Memory B cell (primary cell): Measurements from ENCODE around the gene MYBPH.

ENCODE experiments used
- ATAC-seq: fragments of 150-1000 bp; cut with Tn5 transposase; 2 replicates; pipeline ENCODE4 v1.10.0; 2021; ENCODE audit warnings: low read depth, mild to moderate bottlenecking, moderate library complexity
- DNase-seq, 2 donors: peaks; one replicate each; pipeline ENCODE4 v3.0.0; 2022; ENCODE audit warnings: low spot score in 2 of 2
- H3K27ac Mint-ChIP-seq: one replicate; pipeline ENCODE4 v1.8.0; 2022; ENCODE audit warnings: mild to moderate bottlenecking, moderate library complexity, mixed read lengths
- H3K27me3 Mint-ChIP-seq: one replicate; pipeline ENCODE4 v1.8.0; 2022; ENCODE audit warnings: mixed read lengths
- H3K36me3 Mint-ChIP-seq: one replicate; pipeline ENCODE4 v1.8.0; 2022; ENCODE audit warnings: mild to moderate bottlenecking, mixed read lengths
- H3K4me1 Mint-ChIP-seq: one replicate; pipeline ENCODE4 v1.8.0; 2022; ENCODE audit warnings: mixed read lengths
- H3K4me3 Mint-ChIP-seq: one replicate; pipeline ENCODE4 v1.8.0; 2022; ENCODE audit warnings: mild to moderate bottlenecking, moderate library complexity, mixed read lengths
- H3K9me3 Mint-ChIP-seq: one replicate; pipeline ENCODE4 v1.8.0; 2022; ENCODE audit warnings: mixed read lengths

Gene MYBPH

DNA sequence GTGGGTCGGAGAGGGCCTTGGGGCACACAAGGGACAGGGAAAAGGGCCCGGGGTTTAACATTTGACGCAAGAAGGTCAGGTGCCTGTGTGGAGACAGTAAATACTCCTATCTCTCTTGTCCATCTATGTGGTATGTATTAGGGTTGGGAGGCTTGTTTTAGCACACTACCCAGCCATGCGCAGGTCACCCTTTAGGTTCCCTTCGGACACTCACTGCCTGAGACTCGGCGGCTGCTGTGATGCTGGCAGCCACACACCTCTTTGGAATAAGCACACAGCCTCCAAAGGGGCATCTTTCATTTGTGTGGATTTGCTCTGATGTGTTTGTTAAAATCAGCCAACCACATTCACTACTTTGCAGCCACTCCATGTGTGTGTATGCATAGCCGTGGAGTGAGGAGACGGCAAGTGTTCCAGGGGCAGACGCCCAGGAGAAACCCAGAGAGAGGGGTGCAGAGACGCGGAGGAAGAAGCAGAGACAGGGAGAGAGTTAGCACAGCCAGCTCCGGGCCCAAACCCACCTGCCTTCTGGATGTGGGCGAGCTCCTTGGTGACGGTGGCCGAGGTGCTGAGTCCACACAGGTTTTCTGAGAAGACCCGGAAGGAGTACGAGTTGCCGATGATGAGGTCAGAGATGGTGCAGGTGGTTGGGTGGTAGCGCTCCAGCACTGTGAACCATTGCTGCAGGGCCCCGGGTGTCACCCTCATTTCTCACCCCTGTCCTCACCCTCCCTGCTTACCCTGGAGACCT, 5.7 kb downstream of the MYBPH start:
- DNase-seq (no peak), ATAC-seq (no peak)
- Mint-ChIP-seq H3K9me3 (no peaks in the 10 kb centered on the region), H3K27me3 (peaks cover 10% of the 10 kb centered on the region), H3K36me3 (no peaks in the 10 kb centered on the region), H3K27ac (no peak overlapping the region), H3K4me3 (no peak overlapping the region), H3K4me1 (peaks cover 6% of the 10 kb centered on the region)

GRCh38 chr1:203168991-203169390, 6.6 kb downstream of the MYBPH start:
- peaks cover 14% of the 10 kb centered on the region for H3K27me3 Mint-ChIP-seq
- DNase-seq (no peak), ATAC-seq (no peak)
- H3K9me3 Mint-ChIP-seq: no peaks in the 10 kb centered on the region
- H3K27ac Mint-ChIP-seq: no peak overlapping the region
- H3K4me1 Mint-ChIP-seq: peaks cover 6% of the 10 kb centered on the region
- no peaks in the 10 kb centered on the region for H3K36me3 Mint-ChIP-seq
- no peak overlapping the region for H3K4me3 Mint-ChIP-seq

DNA sequence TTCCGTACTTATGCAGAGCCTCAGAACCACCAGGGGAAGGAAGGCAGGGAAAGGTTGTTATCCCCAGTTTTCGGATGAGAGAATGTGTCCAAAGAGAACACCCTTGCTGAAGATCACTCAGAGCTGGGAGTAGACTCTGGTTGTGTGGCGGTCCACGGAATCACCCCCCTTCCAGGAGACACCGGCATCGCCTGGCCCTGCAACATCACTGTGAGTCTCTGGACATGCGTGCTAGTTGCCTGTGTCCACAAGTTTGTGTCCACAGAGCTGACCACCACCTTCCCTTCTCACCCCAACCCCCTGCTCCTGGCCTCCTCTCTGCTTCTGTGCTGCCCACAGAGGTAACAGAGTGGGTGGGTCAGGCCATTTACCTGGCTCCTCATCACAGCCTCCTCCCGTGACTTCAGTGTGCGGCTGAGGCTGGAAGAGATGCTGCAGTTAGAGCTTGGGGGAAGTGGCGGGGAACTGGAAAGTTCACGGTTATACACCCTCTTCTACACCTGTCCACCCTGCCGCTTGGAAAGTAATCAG, 7.3 kb downstream of the MYBPH start:
- ATAC-seq (no peak), DNase-seq (no peak)
- H3K27me3 Mint-ChIP-seq: peaks cover 12% of the 10 kb centered on the region
- H3K4me3 Mint-ChIP-seq: no peak overlapping the region
- H3K4me1 Mint-ChIP-seq: peaks cover 4% of the 10 kb centered on the region
- no peak overlapping the region for H3K27ac Mint-ChIP-seq
- H3K36me3 Mint-ChIP-seq: no peaks in the 10 kb centered on the region
- H3K9me3 Mint-ChIP-seq: no peaks in the 10 kb centered on the region

DNA sequence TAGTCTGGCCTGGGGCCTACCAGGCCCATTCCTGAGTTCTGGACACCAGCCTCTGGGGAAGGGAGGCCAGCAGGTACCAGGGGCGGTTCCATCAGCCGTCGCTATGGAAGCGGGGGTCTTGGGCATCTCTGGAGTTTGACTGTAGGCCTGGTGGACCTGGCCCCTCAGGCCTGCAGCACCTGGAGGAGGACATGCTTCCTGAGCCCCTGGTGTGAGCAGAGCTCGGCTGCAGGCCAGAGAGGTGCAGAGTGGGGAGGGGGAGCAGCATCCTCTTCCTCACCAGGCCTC, 7.8 kb downstream of the MYBPH start:
- DNase-seq (no peak), ATAC-seq (no peak)
- Mint-ChIP-seq H3K36me3 (no peaks in the 10 kb centered on the region), H3K27me3 (peaks cover 13% of the 10 kb centered on the region), H3K27ac (no peak overlapping the region), H3K4me3 (no peak overlapping the region), H3K4me1 (peaks cover 4% of the 10 kb centered on the region), H3K9me3 (no peaks in the 10 kb centered on the region)

GRCh38 chr1:203167026-203167912, 8.4 kb downstream of the MYBPH start:
- no peak for DNase-seq
- Mint-ChIP-seq H3K4me3 (no peak overlapping the region), H3K4me1 (peaks cover 4% of the 10 kb centered on the region), H3K27me3 (peaks cover 15% of the 10 kb centered on the region), H3K27ac (no peak overlapping the region), H3K36me3 (no peaks in the 10 kb centered on the region), H3K9me3 (no peaks in the 10 kb centered on the region)
- ATAC-seq: no peak

DNA sequence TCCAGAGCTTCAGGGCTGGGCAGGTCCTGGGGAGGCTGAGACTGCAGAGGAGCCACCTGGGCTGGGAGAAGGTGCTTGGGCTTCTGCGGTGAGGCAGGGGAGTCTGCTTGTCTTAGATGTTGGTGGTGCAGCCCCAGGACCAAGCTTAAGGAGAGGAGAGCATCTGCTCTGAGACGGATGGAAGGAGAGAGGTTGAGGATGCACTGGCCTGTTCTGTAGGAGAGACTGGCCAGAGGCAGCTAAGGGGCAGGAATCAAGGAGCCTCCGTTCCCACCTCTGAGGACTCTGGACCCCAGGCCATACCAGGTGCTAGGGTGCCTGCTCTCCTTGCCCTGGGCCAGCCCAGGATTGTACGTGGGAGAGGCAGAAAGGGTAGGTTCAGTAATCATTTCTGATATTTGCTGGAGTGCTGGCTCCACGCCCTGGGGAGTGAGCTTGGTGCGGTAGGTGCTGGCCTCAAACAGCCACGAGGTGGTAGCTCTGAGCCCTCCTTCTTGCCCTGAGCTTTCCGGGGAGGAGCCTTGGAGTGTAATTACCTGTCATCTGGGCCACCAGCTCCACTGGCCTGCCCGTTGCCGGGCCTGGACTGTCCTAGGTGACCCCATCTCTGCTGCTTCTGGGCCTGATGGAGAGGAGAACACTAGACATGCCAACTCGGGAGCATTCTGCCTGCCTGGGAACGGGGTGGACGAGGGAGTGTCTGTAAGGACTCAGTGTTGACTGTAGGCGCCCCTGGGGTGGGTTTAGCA, 9.3 kb downstream of the MYBPH start:
- no peak overlapping the region for H3K4me3 Mint-ChIP-seq
- ATAC-seq (no peak), DNase-seq (no peak)
- no peaks in the 10 kb centered on the region for H3K9me3 Mint-ChIP-seq
- no peak overlapping the region for H3K27ac Mint-ChIP-seq
- H3K27me3 Mint-ChIP-seq: peaks cover 15% of the 10 kb centered on the region
- peaks cover 4% of the 10 kb centered on the region for H3K4me1 Mint-ChIP-seq
- no peaks in the 10 kb centered on the region for H3K36me3 Mint-ChIP-seq

GRCh38 chr1:203165800-203166161, 9.8 kb downstream of the MYBPH start:
- no peaks in the 10 kb centered on the region for H3K36me3 Mint-ChIP-seq
- H3K4me1 Mint-ChIP-seq: peaks cover 4% of the 10 kb centered on the region
- H3K27me3 Mint-ChIP-seq: peaks cover 19% of the 10 kb centered on the region

DNA sequence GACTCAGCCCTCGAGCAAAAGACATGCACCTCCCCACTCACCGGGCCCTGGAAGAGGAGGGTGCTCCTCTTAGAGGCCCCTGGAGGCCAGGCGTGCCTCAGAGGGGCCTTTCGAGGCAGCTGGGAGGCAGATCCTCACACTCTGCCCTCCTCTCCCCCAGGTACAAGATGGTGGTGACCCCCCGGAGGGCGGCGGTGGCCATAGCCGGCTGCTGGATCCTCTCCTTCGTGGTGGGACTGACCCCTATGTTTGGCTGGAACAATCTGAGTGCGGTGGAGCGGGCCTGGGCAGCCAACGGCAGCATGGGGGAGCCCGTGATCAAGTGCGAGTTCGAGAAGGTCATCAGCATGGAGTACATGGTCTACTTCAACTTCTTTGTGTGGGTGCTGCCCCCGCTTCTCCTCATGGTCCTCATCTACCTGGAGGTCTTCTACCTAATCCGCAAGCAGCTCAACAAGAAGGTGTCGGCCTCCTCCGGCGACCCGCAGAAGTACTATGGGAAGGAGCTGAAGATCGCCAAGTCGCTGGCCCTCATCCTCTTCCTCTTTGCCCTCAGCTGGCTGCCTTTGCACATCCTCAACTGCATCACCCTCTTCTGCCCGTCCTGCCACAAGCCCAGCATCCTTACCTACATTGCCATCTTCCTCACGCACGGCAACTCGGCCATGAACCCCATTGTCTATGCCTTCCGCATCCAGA, 10.4 kb downstream of the MYBPH start:
- peaks cover 19% of the 10 kb centered on the region for H3K27me3 Mint-ChIP-seq
- H3K9me3 Mint-ChIP-seq: no peaks in the 10 kb centered on the region
- no peak overlapping the region for H3K4me3 Mint-ChIP-seq
- H3K4me1 Mint-ChIP-seq: peaks cover 4% of the 10 kb centered on the region
- DNase-seq (no peak), ATAC-seq (no peak)
- H3K27ac Mint-ChIP-seq: no peak overlapping the region
- no peaks in the 10 kb centered on the region for H3K36me3 Mint-ChIP-seq

More at GRCh38 chr1:203165800-203166161, 9.8 kb downstream of the MYBPH start:
- ATAC-seq (no peak), DNase-seq (no peak)
- Mint-ChIP-seq H3K27ac (no peak overlapping the region), H3K4me3 (no peak overlapping the region), H3K9me3 (no peaks in the 10 kb centered on the region)

GRCh38 chr1:203163891-203164635, 11.6 kb downstream of the MYBPH start:
- ATAC-seq (no peak), DNase-seq (no peak)
- H3K9me3 Mint-ChIP-seq: peaks cover 5% of the 10 kb centered on the region
- no peak overlapping the region for H3K27ac Mint-ChIP-seq
- no peak overlapping the region for H3K4me3 Mint-ChIP-seq
- H3K4me1 Mint-ChIP-seq: peaks cover 4% of the 10 kb centered on the region
- H3K27me3 Mint-ChIP-seq: peaks cover 21% of the 10 kb centered on the region
- H3K36me3 Mint-ChIP-seq: no peaks in the 10 kb centered on the region

- DNase-seq: no peak
- Mint-ChIP-seq H3K36me3 (no peaks in the 10 kb centered on the region), H3K27ac (no peak overlapping the region), H3K9me3 (peaks cover 12% of the 10 kb centered on the region), H3K4me3 (no peak overlapping the region), H3K4me1 (peaks cover 4% of the 10 kb centered on the region), H3K27me3 (peaks cover 20% of the 10 kb centered on the region)
- ATAC-seq: no peak
Observed at GRCh38 chr1:203162403-203162802, 13.2 kb downstream of the MYBPH start.

- H3K27ac Mint-ChIP-seq: no peak overlapping the region
- peaks cover 20% of the 10 kb centered on the region for H3K27me3 Mint-ChIP-seq
Observed at GRCh38 chr1:203161703-203162102, 13.9 kb downstream of the MYBPH start.

GRCh38 chr1:203161175-203161574, 14.5 kb downstream of the MYBPH start:
- Mint-ChIP-seq H3K4me1 (no peaks in the 10 kb centered on the region), H3K36me3 (no peaks in the 10 kb centered on the region), H3K9me3 (peaks cover 12% of the 10 kb centered on the region), H3K27ac (no peak overlapping the region), H3K27me3 (peaks cover 21% of the 10 kb centered on the region), H3K4me3 (no peak overlapping the region)
- ATAC-seq (no peak), DNase-seq (no peak)

More at GRCh38 chr1:203161703-203162102, 13.9 kb downstream of the MYBPH start:
- peaks cover 2% of the 10 kb centered on the region for H3K4me1 Mint-ChIP-seq
- DNase-seq (no peak), ATAC-seq (no peak)
- no peaks in the 10 kb centered on the region for H3K36me3 Mint-ChIP-seq
- H3K9me3 Mint-ChIP-seq: peaks cover 12% of the 10 kb centered on the region
- H3K4me3 Mint-ChIP-seq: no peak overlapping the region

GRCh38 chr1:203159844-203160243, 15.8 kb downstream of the MYBPH start:
- ATAC-seq (no peak), DNase-seq (no peak)
- H3K9me3 Mint-ChIP-seq: peaks cover 12% of the 10 kb centered on the region
- no peaks in the 10 kb centered on the region for H3K4me1 Mint-ChIP-seq
- peaks cover 23% of the 10 kb centered on the region for H3K27me3 Mint-ChIP-seq
- no peak overlapping the region for H3K4me3 Mint-ChIP-seq
- no peaks in the 10 kb centered on the region for H3K36me3 Mint-ChIP-seq
- no peak overlapping the region for H3K27ac Mint-ChIP-seq
